Prostate gland (tissue), 2 donors: ENCODE results near the gene SERPINB1.

Source experiments
- CTCF ChIP-seq, 4 experiments: fragments of 200-600 bp in 2 of 4; fragments of 450-650 bp in 2 of 4; sonication (generic) in 2 of 4; IDR thresholded peaks; 1 replicate in 3 of 4; 2 replicates in 1 of 4; pipeline ENCODE4 v1.5.1; 2016 to 2019; ENCODE audit warnings: antibody characterized with exemption in 4 of 4, mild to moderate bottlenecking in 2 of 4, moderate library complexity in 2 of 4
- POLR2A ChIP-seq: fragments of 450-650 bp; IDR thresholded peaks from one replicate; pipeline ENCODE4 v1.6.1; 2016; ENCODE audit warnings: antibody characterized with exemption, mild to moderate bottlenecking
- POLR2AphosphoS5 ChIP-seq: sonication (generic); formaldehyde crosslinking; IDR thresholded peaks from one replicate; pipeline ENCODE4 v1.6.1; 2017; ENCODE audit warnings: antibody characterized with exemption

- TF ChIP-seq CTCF (IDR thresholded peaks at IDR 0.05) (no peak), POLR2AphosphoS5 (no peak), POLR2A (no peak)
These were observed 7.2 kb upstream of the SERPINB1 start for GRCh38 chr6:2848851-2849250.
